ENCODE measurements around the gene PRICKLE3. TPM values are rescaled to one million over a fixed set of nuclear protein-coding genes. Genes with fewer than 3 reads are reported as not detected.

Gene PRICKLE3
- total and polyA plus RNA-seq, 2 of the 4 experiments (the other 2 are of a cell fraction), result 3.4 to 6.4 TPM

DNA sequence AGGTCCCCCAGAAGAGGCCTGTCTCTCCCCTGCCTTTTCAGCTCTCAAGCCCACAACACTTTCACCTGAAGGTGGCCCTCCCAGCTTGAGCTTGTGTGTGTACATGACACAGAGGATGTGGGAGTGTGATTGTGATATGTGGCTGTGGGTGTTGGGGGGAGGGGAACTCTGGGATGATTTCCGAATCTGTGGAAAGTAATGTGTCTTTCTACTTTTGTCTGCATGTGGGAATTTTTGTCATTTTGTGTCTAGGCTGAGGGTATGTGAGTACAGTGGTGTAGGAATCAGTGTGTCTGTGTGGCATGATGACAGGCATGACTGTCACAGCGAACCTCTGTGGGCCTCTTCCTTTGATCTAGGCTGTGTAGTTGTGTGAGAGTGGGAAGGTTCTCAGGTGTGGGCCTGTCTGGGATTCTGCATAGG lies 7.4 kb upstream of the PRICKLE3 start:
- H2BK120ac ChIP-seq (ENCODE audit: low read depth, low read length), result no peak overlapping the region
- no peak overlapping the region for H3K18ac ChIP-seq (ENCODE audit: low read depth, low read length)
- no peak overlapping the region for H3K14ac ChIP-seq (replicated peaks; ENCODE audit: low read depth, low read length)
- no peaks in the 10 kb centered on the region for H3K9me1 ChIP-seq (ENCODE audit: insufficient read depth, low read length)
- H3K79me1 ChIP-seq (ENCODE audit: low read depth in 1 of 2, low read length in 2 of 2), result no peaks in the 10 kb centered on the region; a peak in 1 of 4 replicates
- intact Hi-C loops (cut with micrococcal nuclease), result loop anchor here (2.0 to 5.0 kb wide), 2 partner anchors 75 to 559 kb away; partner anchors contain the start of gene PPP1R3F
- ChIA-PET CTCF (no interaction called here), POLR2A (ENCODE audit: unreplicated experiment) (no interaction called here)
- H3K56ac ChIP-seq (ENCODE audit: extremely low read depth, insufficient read depth, low read length), result no peak overlapping the region
- no peak overlapping the region for H3K4me2 ChIP-seq (ENCODE audit: low read depth, low read length)
- no peaks in the 10 kb centered on the region for H4K20me1 ChIP-seq (ENCODE audit: insufficient read depth, low read length)
- ATAC-seq (ENCODE audit: low read depth) (no peak), DNase-seq (no peak)
- H3K4ac ChIP-seq (ENCODE audit: low read depth, low read length), result no peak overlapping the region
- no peaks in the 10 kb centered on the region for H3K36me3 ChIP-seq (ENCODE audit: control insufficient read depth, insufficient read depth, low read length)
- no peak overlapping the region for H3K23ac ChIP-seq (ENCODE audit: low read depth, low read length)
- no peak overlapping the region for H2BK20ac ChIP-seq (ENCODE audit: low read depth, low read length)
- WGBS, 2 experiments (ENCODE audit: extremely low coverage in 2 of 2, insufficient read length in 1 of 2), result 83% methylated on average over 1 of the region's 2 CpGs; no CpG with 5 or more reads in 1 of the 2 experiments
- no peak overlapping the region for H4K8ac ChIP-seq (ENCODE audit: low read depth in 2 of 2, low read length in 2 of 2)
- H3K9ac ChIP-seq (ENCODE audit: low read depth, low read length), result no peak overlapping the region
- no peak overlapping the region for H2AFZ ChIP-seq (replicated peaks; ENCODE audit: low read length, poor library complexity)
- no peak overlapping the region for H3K4me3 ChIP-seq (ENCODE audit: insufficient read depth, low read depth, low read length)
- no peaks in the 10 kb centered on the region for H3K4me1 ChIP-seq (ENCODE audit: control insufficient read depth, insufficient read depth, low read length)
- no peaks in the 10 kb centered on the region for H3K9me3 ChIP-seq (ENCODE audit: control insufficient read depth, insufficient read depth, low read length)
- no peak overlapping the region for H4K91ac ChIP-seq (ENCODE audit: insufficient read depth, low read depth, low read length)
- TF ChIP-seq MXI1 (IDR thresholded peaks at IDR 0.05; ENCODE audit: borderline replicate concordance, low read depth, low read length), result no peak
- TF ChIP-seq CEBPB (IDR thresholded peaks at IDR 0.05; ENCODE audit: low read depth, low read length), result no peak
- no peak for TF ChIP-seq CHD1 (IDR thresholded peaks at IDR 0.05; ENCODE audit: low read depth, low read length)
- no peak for TF ChIP-seq MAZ (IDR thresholded peaks at IDR 0.05; ENCODE audit: borderline replicate concordance, low read depth, low read length)
- TF ChIP-seq RAD21 (IDR thresholded peaks at IDR 0.05; ENCODE audit: low read length), result no peak
- no peak for TF ChIP-seq BHLHE40 (IDR thresholded peaks at IDR 0.05; ENCODE audit: low read depth, low read length)
- TF ChIP-seq, protein P1, sequence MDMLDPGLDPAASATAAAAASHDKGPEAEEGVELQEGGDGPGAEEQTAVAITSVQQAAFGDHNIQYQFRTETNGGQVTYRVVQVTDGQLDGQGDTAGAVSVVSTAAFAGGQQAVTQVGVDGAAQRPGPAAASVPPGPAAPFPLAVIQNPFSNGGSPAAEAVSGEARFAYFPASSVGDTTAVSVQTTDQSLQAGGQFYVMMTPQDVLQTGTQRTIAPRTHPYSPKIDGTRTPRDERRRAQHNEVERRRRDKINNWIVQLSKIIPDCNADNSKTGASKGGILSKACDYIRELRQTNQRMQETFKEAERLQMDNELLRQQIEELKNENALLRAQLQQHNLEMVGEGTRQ (IDR thresholded peaks at IDR 0.05; ENCODE audit: low read depth, low read length), result no peak
- TF ChIP-seq, protein P2, sequence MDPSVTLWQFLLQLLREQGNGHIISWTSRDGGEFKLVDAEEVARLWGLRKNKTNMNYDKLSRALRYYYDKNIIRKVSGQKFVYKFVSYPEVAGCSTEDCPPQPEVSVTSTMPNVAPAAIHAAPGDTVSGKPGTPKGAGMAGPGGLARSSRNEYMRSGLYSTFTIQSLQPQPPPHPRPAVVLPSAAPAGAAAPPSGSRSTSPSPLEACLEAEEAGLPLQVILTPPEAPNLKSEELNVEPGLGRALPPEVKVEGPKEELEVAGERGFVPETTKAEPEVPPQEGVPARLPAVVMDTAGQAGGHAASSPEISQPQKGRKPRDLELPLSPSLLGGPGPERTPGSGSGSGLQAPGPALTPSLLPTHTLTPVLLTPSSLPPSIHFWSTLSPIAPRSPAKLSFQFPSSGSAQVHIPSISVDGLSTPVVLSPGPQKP (IDR thresholded peaks at IDR 0.05; ENCODE audit: borderline replicate concordance, low read depth, low read length), result no peak
- TF ChIP-seq POLR2A (IDR thresholded peaks at IDR 0.05; ENCODE audit: low read depth, low read length), result no peak
- TF ChIP-seq SMC3 (IDR thresholded peaks at IDR 0.05; ENCODE audit: low read depth, low read length), result no peak
- TF ChIP-seq RFX5 (IDR thresholded peaks at IDR 0.05; ENCODE audit: low read depth, low read length), result no peak
- no peak for TF ChIP-seq NFE2L2 (IDR thresholded peaks at IDR 0.05; ENCODE audit: low read depth, low read length)
- no peak for TF ChIP-seq CTCF (conservative IDR thresholded peaks at IDR 0.05; ENCODE audit: low read depth, low read length)
- H3K27ac ChIP-seq (ENCODE audit: insufficient read depth, low read length), result no peak overlapping the region
- H4K5ac ChIP-seq (ENCODE audit: low read depth, low read length), result no peak overlapping the region
- dilution Hi-C loops (cut with HindIII; ENCODE audit: low sequenced_read_pairs, unreplicated experiment), result no loop called here
- peaks cover 2% of the 10 kb centered on the region; the same call in 1 of the 2 replicates for H3K27me3 ChIP-seq (ENCODE audit: control insufficient read depth, insufficient read depth, low read length)
- H2AK5ac ChIP-seq (ENCODE audit: low read depth, low read length), result no peak overlapping the region
- H2BK15ac ChIP-seq (ENCODE audit: low read depth, low read length), result no peak overlapping the region
- no peak overlapping the region for H2AK9ac ChIP-seq (replicated peaks; ENCODE audit: low read depth, low read length, poor library complexity)
- H2BK5ac ChIP-seq (ENCODE audit: low read depth, low read length, poor library complexity, severe bottlenecking), result no peak overlapping the region
- in situ Hi-C loops (cut with MboI; ENCODE audit: low sequenced_read_pairs), result no loop called here
- BruUV-seq (replicated peaks), result no TSS peak
